Activated naive CD4-positive, alpha-beta T cell treated with anti-CD3 and anti-CD28 coated beads, Interleukin-2, amount 50 U/mL, for 72 hours (primary cell): Measurements from ENCODE around the gene TACSTD2. TPM values are rescaled to one million over a fixed set of nuclear protein-coding genes. Genes with fewer than 3 reads are reported as not detected.
"Not testable (repeated sequence)": the region's sequence is repeated elsewhere in the genome, so short reads cannot be mapped to it uniquely, and the experiment has no call there.

Experiments
- ATAC-seq, 2 donors: fragments of 150-1000 bp; cut with Tn5 transposase; 2 replicates each; pipeline ENCODE4 v1.10.0; 2021; ENCODE audit warnings: mild to moderate bottlenecking in 2 of 2, moderate library complexity in 2 of 2
- DNase-seq, 2 donors: peaks; one replicate each; pipeline ENCODE4 v3.0.0; 2021 to 2022; ENCODE audit warnings: low spot score in 2 of 2
- H3K27ac Mint-ChIP-seq, 2 donors: one replicate each; pipeline ENCODE4 v1.8.0; 2022; ENCODE audit warnings: mild to moderate bottlenecking in 2 of 2, mixed read lengths in 2 of 2
- H3K36me3 Mint-ChIP-seq, 2 donors: one replicate each; pipeline ENCODE4 v1.8.0; 2022; ENCODE audit warnings: mixed read lengths in 2 of 2
- H3K9me3 Mint-ChIP-seq, 2 donors: one replicate each; pipeline ENCODE4 v1.8.0; 2022; ENCODE audit warnings: mixed read lengths in 2 of 2
- total RNA-seq, 2 donors: library from RNA; stranded (reverse); gene quantifications; one replicate each; pipeline ENCODE4 v1.2.3, GENCODE V29; 2022

The TACSTD2 gene
- total RNA-seq, 2 donors from 2014 or later, result 0.14 to 0.16 TPM

- no peaks in the 10 kb centered on the region for H3K9me3 Mint-ChIP-seq
- H3K27ac Mint-ChIP-seq, result peak within 1 kb of the TSS; percentile 97 to 98
- H3K36me3 Mint-ChIP-seq, result peaks cover 0 to 10% of the 10 kb centered on the region in 2 donors
- DNase-seq (peak; percentile 98 to 99), ATAC-seq (peak; percentile 96 to 97)
Measured at GRCh38 chr1:58546520-58547308, 30.3 kb downstream of the TACSTD2 start, which contains the start of gene OMA1. OMA1 (minus strand) TSS chr1:58546726; CDS start chr1:58539294, 7,432 bp downstream.

- ATAC-seq, result peak; percentile 58 to 68
- H3K27ac Mint-ChIP-seq, result peak overlapping the region; percentile 96 to 98
- peaks cover 0 to 10% of the 10 kb centered on the region in 2 donors for H3K36me3 Mint-ChIP-seq
- peak; percentile 68 to 78 for DNase-seq
- no peaks in the 10 kb centered on the region for H3K9me3 Mint-ChIP-seq
Measured at GRCh38 chr1:58545591-58546519, 31.2 kb downstream of the TACSTD2 start.

GRCh38 chr1:58543260-58543659, 33.8 kb downstream of the TACSTD2 start:
- no peak for ATAC-seq
- Mint-ChIP-seq H3K9me3 (no peaks in the 10 kb centered on the region), H3K27ac (no peak overlapping the region), H3K36me3 (peaks cover 0 to 10% of the 10 kb centered on the region in 2 donors)
- DNase-seq, result no peak

GRCh38 chr1:58539553-58539952, 37.5 kb downstream of the TACSTD2 start:
- DNase-seq, result no peak
- ATAC-seq, result no peak
- H3K27ac Mint-ChIP-seq, result no peak overlapping the region
- no peaks in the 10 kb centered on the region for H3K36me3 Mint-ChIP-seq
- H3K9me3 Mint-ChIP-seq, result no peaks in the 10 kb centered on the region

GRCh38 chr1:58538821-58539220, 38.2 kb downstream of the TACSTD2 start:
- ATAC-seq, result no peak
- DNase-seq, result no peak
- no peak overlapping the region for H3K27ac Mint-ChIP-seq
- H3K9me3 Mint-ChIP-seq, result no peaks in the 10 kb centered on the region
- H3K36me3 Mint-ChIP-seq, result no peaks in the 10 kb centered on the region

- not testable (repeated sequence) for H3K9me3 Mint-ChIP-seq, ATAC-seq, H3K36me3 Mint-ChIP-seq, DNase-seq, H3K27ac Mint-ChIP-seq
Measured at GRCh38 chr1:58531842-58532241, 45.2 kb downstream of the TACSTD2 start.

GRCh38 chr1:58529284-58529683, 47.8 kb downstream of the TACSTD2 start:
- H3K27ac Mint-ChIP-seq, result no peak overlapping the region
- DNase-seq (no peak), ATAC-seq (peak in 1 of 2 donors; percentile 54)
- H3K9me3 Mint-ChIP-seq, result no peaks in the 10 kb centered on the region
- H3K36me3 Mint-ChIP-seq, result no peaks in the 10 kb centered on the region

- no peaks in the 10 kb centered on the region for H3K36me3 Mint-ChIP-seq
- H3K27ac Mint-ChIP-seq, result no peak overlapping the region
- DNase-seq, result no peak
- no peak for ATAC-seq
- H3K9me3 Mint-ChIP-seq, result no peaks in the 10 kb centered on the region
Measured at GRCh38 chr1:58528518-58528917, 48.5 kb downstream of the TACSTD2 start.

Other genes with a start within 250 kb of the TACSTD2 start
- 10 to 100 TPM in 1 of 2 donors, 1 to 10 TPM in 1; 4.0 to 12.3 TPM for gene OMA1, start 30.5 kb downstream of the TACSTD2 start, total RNA-seq
- gene MYSM1, start 122.8 kb upstream of the TACSTD2 start, total RNA-seq, result 10 to 100 TPM; 42.5 to 54.4 TPM
- gene JUN, start 206.8 kb upstream of the TACSTD2 start, total RNA-seq, result 10 to 100 TPM; 31.7 to 54.8 TPM